Type B pancreatic cell (in vitro differentiated cells): ENCODE results near the gene PGBD1. TPM values are rescaled to one million over a fixed set of nuclear protein-coding genes. Genes with fewer than 3 reads are reported as not detected.

Source experiments
- DNase-seq: peaks from one replicate; pipeline ENCODE4 v3.0.0; 2021; ENCODE audit warnings: mixed read lengths; ENCODE audit not compliant: unreplicated experiment; ENCODE audit errors: extremely low spot score
- H3K27ac Mint-ChIP-seq: 2 replicates; pipeline ENCODE4 v1.8.0; 2021; ENCODE audit warnings: mild to moderate bottlenecking, mixed read lengths
- H3K27me3 Mint-ChIP-seq: 2 replicates; pipeline ENCODE4 v1.8.0; 2021; ENCODE audit warnings: mixed read lengths
- H3K36me3 Mint-ChIP-seq: 2 replicates; pipeline ENCODE4 v1.8.0; 2021; ENCODE audit warnings: mixed read lengths
- H3K4me1 Mint-ChIP-seq: one replicate; pipeline ENCODE4 v1.8.0; 2021; ENCODE audit warnings: mixed read lengths; ENCODE audit not compliant: unreplicated experiment
- H3K4me3 Mint-ChIP-seq: 2 replicates; pipeline ENCODE4 v1.8.0; 2021; ENCODE audit warnings: mild to moderate bottlenecking, mixed read lengths
- H3K9me3 Mint-ChIP-seq: 2 replicates; pipeline ENCODE4 v1.8.0; 2021; ENCODE audit warnings: mixed read lengths
- CTCF ChIP-seq: fragments of 200-600 bp; sonication (generic); conservative IDR thresholded peaks from 2 replicates; pipeline ENCODE4 v1.5.0; 2021; ENCODE audit warnings: antibody characterized with exemption, mild to moderate bottlenecking
- total RNA-seq: library from RNA; stranded (reverse); gene quantifications from 2 replicates; pipeline ENCODE4 v1.2.1, GENCODE V29; 2021; ENCODE audit warnings: low replicate concordance

Gene PGBD1
- total RNA-seq, 1 donor from 2014 or later = 7.9 TPM

DNA sequence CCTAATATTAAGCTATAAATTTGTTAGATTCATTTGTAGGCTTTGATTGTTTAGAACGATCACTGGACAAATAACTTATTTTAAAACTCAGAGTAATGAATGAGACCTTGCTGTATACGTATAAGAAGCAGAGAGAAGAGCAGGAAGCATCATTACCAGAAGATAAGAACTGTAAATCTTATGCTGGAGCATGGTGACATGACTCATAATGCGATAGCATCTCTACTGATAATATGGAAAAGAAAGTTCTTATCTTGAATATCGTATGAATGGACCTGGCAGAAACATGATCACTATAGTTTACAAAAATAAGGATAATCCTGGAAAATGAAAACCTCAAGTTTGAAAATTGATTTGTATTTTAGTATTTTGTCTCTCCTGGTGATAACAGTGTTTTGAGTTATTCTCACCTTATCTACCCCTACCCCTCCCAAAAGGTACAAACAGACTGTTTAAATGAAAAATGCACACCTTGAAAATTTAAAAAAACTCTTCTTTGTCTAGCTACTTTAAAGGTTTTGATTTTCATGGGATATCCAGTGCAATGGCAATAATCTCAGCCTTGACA, 16.5 kb upstream of the PGBD1 start:
- no peaks in the 10 kb centered on the region for H3K36me3 Mint-ChIP-seq
- TF ChIP-seq CTCF = no peak
- DNase-seq = no peak
- H3K4me3 Mint-ChIP-seq = no peak overlapping the region
- no peak overlapping the region for H3K27ac Mint-ChIP-seq
- peaks cover 31% of the 10 kb centered on the region for H3K27me3 Mint-ChIP-seq
- no peaks in the 10 kb centered on the region for H3K9me3 Mint-ChIP-seq
- no peaks in the 10 kb centered on the region for H3K4me1 Mint-ChIP-seq

DNA sequence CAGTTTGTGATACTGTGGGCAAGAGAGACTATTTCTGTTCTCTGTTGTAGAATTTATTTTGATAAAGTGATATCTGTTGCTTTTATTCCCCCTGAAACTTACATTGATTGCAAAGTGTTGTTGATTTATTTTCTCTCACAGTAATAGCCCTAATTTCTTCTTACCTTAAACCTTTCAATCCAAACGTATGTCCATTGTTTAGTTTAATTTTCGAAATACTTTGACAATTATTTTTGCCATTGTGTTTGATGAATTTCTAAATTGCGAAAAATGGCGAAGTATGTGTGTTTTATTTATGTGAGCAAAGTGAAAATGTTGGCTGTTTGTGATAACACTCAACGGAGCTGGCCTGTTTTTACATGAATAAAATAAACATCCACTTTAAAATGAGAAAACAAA, 14.8 kb upstream of the PGBD1 start:
- DNase-seq = no peak
- no peak overlapping the region for H3K4me3 Mint-ChIP-seq
- no peak for TF ChIP-seq CTCF
- H3K27ac Mint-ChIP-seq = no peak overlapping the region
- peaks cover 21% of the 10 kb centered on the region for H3K27me3 Mint-ChIP-seq
- no peaks in the 10 kb centered on the region for H3K36me3 Mint-ChIP-seq
- H3K4me1 Mint-ChIP-seq = no peaks in the 10 kb centered on the region
- no peaks in the 10 kb centered on the region for H3K9me3 Mint-ChIP-seq

DNA sequence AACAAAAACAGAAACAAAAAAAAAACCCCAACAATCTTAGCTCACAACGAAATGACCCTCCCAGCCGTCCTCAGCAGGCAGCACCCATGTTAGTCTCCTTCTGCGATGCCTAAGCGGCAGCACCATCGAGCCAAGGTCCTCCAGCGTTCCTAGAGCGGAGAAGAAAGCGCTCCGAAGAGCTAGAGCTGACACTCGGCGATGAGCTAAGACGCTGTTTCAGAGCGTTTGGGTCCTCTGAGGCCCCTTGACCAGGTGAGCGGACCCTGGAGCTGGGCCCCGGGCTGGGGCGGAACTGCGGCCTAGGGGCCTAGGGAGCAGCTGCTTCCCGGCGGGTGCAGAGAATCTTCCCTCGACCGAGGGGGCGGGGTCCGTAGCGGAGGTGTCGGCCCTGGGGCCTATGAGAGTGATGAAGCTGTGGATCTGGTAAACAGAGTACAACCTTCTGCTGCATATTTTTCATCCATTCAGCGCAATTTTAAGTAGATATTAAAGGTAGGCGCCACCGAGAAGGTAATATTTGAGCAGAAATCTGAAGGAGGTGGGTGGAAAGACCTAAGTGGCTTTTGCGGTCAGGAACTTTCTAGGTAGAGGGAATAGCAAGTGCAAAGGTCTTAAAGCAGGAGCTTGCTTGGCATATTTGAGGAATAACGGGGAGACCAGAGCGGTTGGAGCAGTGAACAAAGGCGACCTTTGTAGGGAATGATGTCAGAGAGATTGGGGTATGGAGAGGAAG, 14.2 kb upstream of the PGBD1 start, which contains the start of gene ZSCAN26:
TSS of gene ZSCAN26 (plus strand) at position 182 of the 733 bp plus-strand sequence. CDS start 4,777 bp downstream, outside the sequence.
- Mint-ChIP-seq H3K36me3 (no peaks in the 10 kb centered on the region), H3K4me3 (no peak within 1 kb of the TSS), H3K4me1 (no peaks in the 10 kb centered on the region), H3K27me3 (peaks cover 18% of the 10 kb centered on the region), H3K27ac (no peak within 1 kb of the TSS), H3K9me3 (no peaks in the 10 kb centered on the region)
- TF ChIP-seq CTCF = no peak
- DNase-seq = peak; percentile 75

DNA sequence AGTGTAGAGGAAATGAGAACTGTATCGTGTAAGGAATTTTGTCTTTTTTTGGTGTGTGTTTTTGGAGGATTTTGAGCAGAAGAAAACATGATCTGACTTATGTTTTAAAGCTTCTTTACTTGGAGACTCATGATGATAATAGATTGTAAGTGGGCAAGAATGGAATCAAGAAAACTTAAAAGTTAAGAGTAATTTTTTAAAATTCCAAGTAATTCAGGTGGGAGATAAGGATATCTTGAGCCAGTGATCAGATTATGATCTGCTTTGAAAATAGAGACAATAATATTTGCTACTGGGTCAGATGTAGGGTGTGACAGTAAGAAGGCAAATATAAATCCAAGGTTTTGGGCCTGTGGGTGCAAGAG, 13.7 kb upstream of the PGBD1 start:
- H3K4me3 Mint-ChIP-seq = no peak overlapping the region
- no peak for DNase-seq
- H3K4me1 Mint-ChIP-seq = no peaks in the 10 kb centered on the region

GRCh38 chr6:28269492-28269891, 11.9 kb upstream of the PGBD1 start:
- no peak for TF ChIP-seq CTCF
- Mint-ChIP-seq H3K9me3 (no peaks in the 10 kb centered on the region), H3K27me3 (no peaks in the 10 kb centered on the region), H3K36me3 (peaks cover 9% of the 10 kb centered on the region), H3K4me1 (no peaks in the 10 kb centered on the region), H3K27ac (no peak overlapping the region), H3K4me3 (no peak overlapping the region)
- no peak for DNase-seq

More for the DNA sequence above, 13.7 kb upstream of the PGBD1 start:
- no peak for TF ChIP-seq CTCF
- peaks cover 13% of the 10 kb centered on the region for H3K27me3 Mint-ChIP-seq
- peaks cover 4% of the 10 kb centered on the region for H3K36me3 Mint-ChIP-seq
- no peak overlapping the region for H3K27ac Mint-ChIP-seq
- no peaks in the 10 kb centered on the region for H3K9me3 Mint-ChIP-seq
